ENCODE data around the gene PSMC2. TPM values are rescaled to one million over a fixed set of nuclear protein-coding genes. Genes with fewer than 3 reads are reported as not detected.

The PSMC2 gene
- polyA plus RNA-seq, 1 donor from 2014 or later: 192 TPM

DNA sequence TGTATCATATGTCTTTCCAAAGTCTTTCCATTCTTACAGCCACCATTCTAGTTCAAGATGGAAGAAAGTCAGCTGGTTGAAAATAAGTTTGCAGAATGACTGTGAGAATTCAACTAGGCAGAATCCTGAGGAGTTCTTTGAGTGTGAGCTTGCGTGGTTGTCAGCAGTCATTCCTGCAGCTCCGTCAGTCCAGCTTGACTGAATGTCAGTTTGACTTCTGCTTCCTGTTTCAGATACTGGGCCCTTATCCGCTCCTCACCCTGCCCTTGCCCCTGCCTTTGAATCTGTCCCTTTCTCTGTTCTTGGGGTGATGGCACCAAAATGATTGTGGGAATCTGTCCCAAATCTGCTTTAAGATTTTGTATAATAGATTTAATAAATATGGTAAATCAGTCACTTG is 70.8 kb downstream of the PSMC2 start:
- Histone ChIP-seq H3K79me2 (replicated peaks; ENCODE audit: insufficient read depth, low read length) (no peaks in the 10 kb centered on the region), H3K9me2 (ENCODE audit: insufficient read depth, low read length) (no peaks in the 10 kb centered on the region), H2AFZ (ENCODE audit: low read depth, low read length) (no peak overlapping the region), H3K27ac (ENCODE audit: low read length) (no peak overlapping the region), H4K20me1 (ENCODE audit: insufficient read depth) (no peaks in the 10 kb centered on the region), H3K27me3 (ENCODE audit: insufficient read depth, low read depth, low read length) (no peaks in the 10 kb centered on the region), H3K9me3 (ENCODE audit: low read length) (no peaks in the 10 kb centered on the region), H3K9ac (ENCODE audit: low read length) (no peak overlapping the region), H3K4me3 (ENCODE audit: low read length) (no peak overlapping the region), H3K36me3 (ENCODE audit: insufficient read depth, low read length) (no peaks in the 10 kb centered on the region), H3F3A (ENCODE audit: insufficient read depth, low read length, poor library complexity, severe bottlenecking) (no peaks in the 10 kb centered on the region), H3K4me2 (ENCODE audit: low read length) (no peak overlapping the region)
- TF ChIP-seq SMC3 (conservative IDR thresholded peaks at IDR 0.05; ENCODE audit: poor library complexity) (no peak), POLR2AphosphoS5 (IDR thresholded peaks at IDR 0.05) (no peak)
- TF ChIP-seq, protein P1, sequence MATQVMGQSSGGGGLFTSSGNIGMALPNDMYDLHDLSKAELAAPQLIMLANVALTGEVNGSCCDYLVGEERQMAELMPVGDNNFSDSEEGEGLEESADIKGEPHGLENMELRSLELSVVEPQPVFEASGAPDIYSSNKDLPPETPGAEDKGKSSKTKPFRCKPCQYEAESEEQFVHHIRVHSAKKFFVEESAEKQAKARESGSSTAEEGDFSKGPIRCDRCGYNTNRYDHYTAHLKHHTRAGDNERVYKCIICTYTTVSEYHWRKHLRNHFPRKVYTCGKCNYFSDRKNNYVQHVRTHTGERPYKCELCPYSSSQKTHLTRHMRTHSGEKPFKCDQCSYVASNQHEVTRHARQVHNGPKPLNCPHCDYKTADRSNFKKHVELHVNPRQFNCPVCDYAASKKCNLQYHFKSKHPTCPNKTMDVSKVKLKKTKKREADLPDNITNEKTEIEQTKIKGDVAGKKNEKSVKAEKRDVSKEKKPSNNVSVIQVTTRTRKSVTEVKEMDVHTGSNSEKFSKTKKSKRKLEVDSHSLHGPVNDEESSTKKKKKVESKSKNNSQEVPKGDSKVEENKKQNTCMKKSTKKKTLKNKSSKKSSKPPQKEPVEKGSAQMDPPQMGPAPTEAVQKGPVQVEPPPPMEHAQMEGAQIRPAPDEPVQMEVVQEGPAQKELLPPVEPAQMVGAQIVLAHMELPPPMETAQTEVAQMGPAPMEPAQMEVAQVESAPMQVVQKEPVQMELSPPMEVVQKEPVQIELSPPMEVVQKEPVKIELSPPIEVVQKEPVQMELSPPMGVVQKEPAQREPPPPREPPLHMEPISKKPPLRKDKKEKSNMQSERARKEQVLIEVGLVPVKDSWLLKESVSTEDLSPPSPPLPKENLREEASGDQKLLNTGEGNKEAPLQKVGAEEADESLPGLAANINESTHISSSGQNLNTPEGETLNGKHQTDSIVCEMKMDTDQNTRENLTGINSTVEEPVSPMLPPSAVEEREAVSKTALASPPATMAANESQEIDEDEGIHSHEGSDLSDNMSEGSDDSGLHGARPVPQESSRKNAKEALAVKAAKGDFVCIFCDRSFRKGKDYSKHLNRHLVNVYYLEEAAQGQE (IDR thresholded peaks at IDR 0.05; ENCODE audit: borderline replicate concordance): no peak

Small RNAs within 50 kb of the gene (small RNA-seq; reads per million reads assigned to genes)
- 0 reads per million in 3 experiments for gene RPS29P16

Other genes starting within 250 kb of the PSMC2 start
- 8.4 and 8.8 TPM in 2 replicates for gene NAPEPLD, start 198.5 kb upstream of the PSMC2 start, polyA plus RNA-seq
- 130 and 138 TPM in 2 replicates for gene PMPCB, start 50.2 kb upstream of the PSMC2 start, polyA plus RNA-seq
- 26.2 and 29.7 TPM in 2 replicates for gene DNAJC2, start 2.9 kb upstream of the PSMC2 start, polyA plus RNA-seq
- gene SLC26A5, start 98.6 kb downstream of the PSMC2 start, polyA plus RNA-seq: not detected in 2 replicates

Data from neural cell (in vitro differentiated cells).